Astrocyte (in vitro differentiated cells and primary cell): ENCODE results near the gene KCNC4. TPM values are rescaled to one million over a fixed set of nuclear protein-coding genes. Genes with fewer than 3 reads are reported as not detected.

Experiments used
- DNase-seq: peaks from one replicate; pipeline ENCODE4 v3.0.0-alpha.2; 2010; ENCODE audit warnings: low read depth
- FAIRE-seq: peaks from 2 replicates; lab custom pipeline; 2011; peaks lifted over from hg19 to GRCh38; lab: Jason Lieb, UNC
- H2AFZ ChIP-seq: 2 replicates; pipeline ENCODE4 v1.6.0; 2012; ENCODE audit warnings: low read depth, low read length, inconsistent platforms
- H3K27ac ChIP-seq: 2 replicates; pipeline ENCODE4 v1.5.1; 2011; ENCODE audit warnings: low read depth, low read length, inconsistent platforms
- H3K27me3 ChIP-seq: 2 replicates; pipeline ENCODE4 v1.6.0; 2011; ENCODE audit warnings: low read length, inconsistent platforms; ENCODE audit not compliant: insufficient read depth
- H3K36me3 ChIP-seq: 2 replicates; pipeline ENCODE4 v1.5.1; 2011; ENCODE audit warnings: low read length, inconsistent platforms; ENCODE audit not compliant: insufficient read depth
- H3K4me1 ChIP-seq: 2 replicates; pipeline ENCODE4 v1.5.1; 2011; ENCODE audit warnings: low read length, inconsistent platforms; ENCODE audit not compliant: insufficient read depth
- H3K4me2 ChIP-seq: 2 replicates; pipeline ENCODE4 v1.6.0; 2012; ENCODE audit warnings: low read length, inconsistent platforms
- H3K4me3 ChIP-seq: 2 replicates; pipeline ENCODE4 v1.5.1; 2011; ENCODE audit warnings: low read depth, mild to moderate bottlenecking, low read length, inconsistent platforms; ENCODE audit not compliant: insufficient read depth
- H3K79me2 ChIP-seq: 2 replicates; pipeline ENCODE4 v1.6.0; 2012; ENCODE audit warnings: mild to moderate bottlenecking, low read length, inconsistent platforms; ENCODE audit not compliant: insufficient read depth
- H3K9ac ChIP-seq: 2 replicates; pipeline ENCODE4 v1.6.0; 2012; ENCODE audit warnings: mild to moderate bottlenecking, low read length, inconsistent platforms
- H3K9me3 ChIP-seq: 2 replicates; pipeline ENCODE4 v1.5.1; 2012; ENCODE audit warnings: low read depth, mild to moderate bottlenecking, low read length, inconsistent platforms; ENCODE audit not compliant: insufficient read depth
- H4K20me1 ChIP-seq: 2 replicates; pipeline ENCODE4 v1.6.0; 2012; ENCODE audit warnings: low read length, inconsistent platforms; ENCODE audit not compliant: insufficient read depth
- H3K27ac Mint-ChIP-seq: one replicate; pipeline ENCODE4 v1.8.0; 2021; ENCODE audit warnings: mild to moderate bottlenecking, mixed read lengths; ENCODE audit not compliant: unreplicated experiment
- H3K27me3 Mint-ChIP-seq: one replicate; pipeline ENCODE4 v1.8.0; 2021; ENCODE audit warnings: low read depth, mixed read lengths; ENCODE audit not compliant: unreplicated experiment
- H3K36me3 Mint-ChIP-seq: one replicate; pipeline ENCODE4 v1.8.0; 2021; ENCODE audit warnings: low read depth, mixed read lengths; ENCODE audit not compliant: unreplicated experiment
- H3K4me1 Mint-ChIP-seq: one replicate; pipeline ENCODE4 v1.8.0; 2021; ENCODE audit warnings: low read depth, mixed read lengths; ENCODE audit not compliant: unreplicated experiment
- H3K4me3 Mint-ChIP-seq: one replicate; pipeline ENCODE4 v1.8.0; 2021; ENCODE audit warnings: mild to moderate bottlenecking, moderate library complexity, mixed read lengths; ENCODE audit not compliant: unreplicated experiment
- H3K9me3 Mint-ChIP-seq: one replicate; pipeline ENCODE4 v1.8.0; 2021; ENCODE audit warnings: mild to moderate bottlenecking, mixed read lengths; ENCODE audit not compliant: unreplicated experiment
- CTCF ChIP-seq: IDR thresholded peaks from 2 replicates; pipeline ENCODE4 v1.5.1; 2011; ENCODE audit warnings: low read depth, mild to moderate bottlenecking, inconsistent platforms, low read length, moderate library complexity; ENCODE audit not compliant: insufficient read depth
- EZH2 ChIP-seq: IDR thresholded peaks from 2 replicates; pipeline ENCODE4 v1.6.1; 2012; ENCODE audit warnings: mild to moderate bottlenecking, low read length, inconsistent platforms; ENCODE audit not compliant: insufficient read depth
- total RNA-seq: library from RNA; stranded (reverse); gene quantifications from 2 replicates; pipeline ENCODE4 v1.2.1, GENCODE V29; 2021

KCNC4 gene
- total RNA-seq, 1 donor from 2014 or later = 2.6 TPM

GRCh38 chr1:110205156-110205555 is 5.0 kb upstream of the KCNC4 start:
- H3K27me3 Mint-ChIP-seq = peaks cover 44% of the 10 kb centered on the region
- H3K27ac Mint-ChIP-seq = no peak overlapping the region
- H3K4me3 Mint-ChIP-seq = no peak overlapping the region

GRCh38 chr1:110205591-110206155 is 4.4 kb upstream of the KCNC4 start:
- Mint-ChIP-seq H3K27ac (no peak overlapping the region), H3K4me1 (peaks cover 9% of the 10 kb centered on the region), H3K9me3 (no peaks in the 10 kb centered on the region), H3K36me3 (no peaks in the 10 kb centered on the region), H3K27me3 (peaks cover 43% of the 10 kb centered on the region), H3K4me3 (no peak overlapping the region)
- no peaks in the 10 kb centered on the region for H3K79me2 ChIP-seq
- H3K36me3 ChIP-seq = no peaks in the 10 kb centered on the region
- FAIRE-seq (no peak), DNase-seq (no peak)
- no peaks in the 10 kb centered on the region for H3K9me3 ChIP-seq
- no peak overlapping the region for H3K4me3 ChIP-seq
- no peak overlapping the region for H2AFZ ChIP-seq
- no peak for TF ChIP-seq EZH2
- no peak overlapping the region for H3K27ac ChIP-seq
- no peak overlapping the region for H3K9ac ChIP-seq
- no peak overlapping the region for H3K4me2 ChIP-seq
- H3K27me3 ChIP-seq = no peaks in the 10 kb centered on the region
- H3K4me1 ChIP-seq = peaks cover 9% of the 10 kb centered on the region
- no peaks in the 10 kb centered on the region for H4K20me1 ChIP-seq

More at GRCh38 chr1:110205156-110205555, 5.0 kb upstream of the KCNC4 start:
- Histone ChIP-seq H4K20me1 (no peaks in the 10 kb centered on the region), H3K9me3 (no peaks in the 10 kb centered on the region), H3K27me3 (no peaks in the 10 kb centered on the region), H3K27ac (no peak overlapping the region), H3K4me2 (no peak overlapping the region), H3K79me2 (no peaks in the 10 kb centered on the region), H3K4me1 (peaks cover 10% of the 10 kb centered on the region), H3K9ac (no peak overlapping the region), H3K36me3 (no peaks in the 10 kb centered on the region), H3K4me3 (no peak overlapping the region), H2AFZ (no peak overlapping the region)
- TF ChIP-seq CTCF (no peak), EZH2 (no peak)
- no peaks in the 10 kb centered on the region for H3K36me3 Mint-ChIP-seq
- peaks cover 2% of the 10 kb centered on the region for H3K9me3 Mint-ChIP-seq
- DNase-seq = no peak
- FAIRE-seq = no peak
- peaks cover 14% of the 10 kb centered on the region for H3K4me1 Mint-ChIP-seq

- Mint-ChIP-seq H3K4me3 (no peak overlapping the region), H3K4me1 (peaks cover 5% of the 10 kb centered on the region), H3K36me3 (no peaks in the 10 kb centered on the region), H3K9me3 (no peaks in the 10 kb centered on the region), H3K27ac (no peak overlapping the region), H3K27me3 (peaks cover 47% of the 10 kb centered on the region)
- TF ChIP-seq CTCF = no peak
- no peak for TF ChIP-seq EZH2
- Histone ChIP-seq H3K79me2 (no peaks in the 10 kb centered on the region), H2AFZ (no peak overlapping the region), H3K27me3 (peaks cover 6% of the 10 kb centered on the region), H3K27ac (no peak overlapping the region), H3K9me3 (no peaks in the 10 kb centered on the region), H3K4me2 (no peak overlapping the region), H3K9ac (no peak overlapping the region), H3K4me1 (peaks cover 10% of the 10 kb centered on the region), H3K4me3 (no peak overlapping the region), H3K36me3 (no peaks in the 10 kb centered on the region), H4K20me1 (no peaks in the 10 kb centered on the region)
- no peak for DNase-seq
- FAIRE-seq = no peak
Observed at GRCh38 chr1:110206261-110206920, 3.7 kb upstream of the KCNC4 start.
